K562 (cell line): Measurements from ENCODE around the gene SHISAL1. TPM values are rescaled to one million over a fixed set of nuclear protein-coding genes. Genes with fewer than 3 reads are reported as not detected.

Source experiments
- ATAC-seq: fragments of 200-7000 bp; cut with Tn5 transposase; 3 replicates; pipeline ENCODE4 v1.9.1; 2020; ENCODE audit warnings: moderate library complexity
- BruUV-seq: library from RNA; stranded (reverse); fragments of 400-500 nt; replicated peaks from 2 replicates; lab custom pipeline; 2021; lab: Mats Ljungman, UMichigan
- CTCF ChIA-PET: fragments of 300-600 bp; formaldehyde crosslinking; extraction: SDS; loops from one replicate; lab custom pipeline; 2021; ENCODE audit warnings: low intra/inter-chr PET ratio; lab: Yijun Ruan, JAX
- POLR2A ChIA-PET: fragments of 300-600, 350-650 bp; sonication (Branson Sonifier 250); formaldehyde crosslinking; extraction: SDS; loops from one replicate; lab custom pipeline; 2021; ENCODE audit warnings: antibody characterized with exemption, inconsistent platforms; lab: Yijun Ruan, JAX
- DNase-seq, 4 experiments: peaks; one replicate each; pipeline versions ENCODE4 v3.0.0 to v3.0.0-alpha.2; 2011 to 2018; ENCODE audit warnings: low spot score in 3 of 4, mixed read lengths in 3 of 4; ENCODE audit errors: extremely low read depth in 1 of 4
- FAIRE-seq: peaks from 2 replicates; lab custom pipeline; 2011; peaks lifted over from hg19 to GRCh38; lab: Jason Lieb, UNC
- H2AFZ ChIP-seq: 2 replicates; pipeline ENCODE4 v1.6.0; 2011; ENCODE audit warnings: low read depth, low read length, control low read depth, inconsistent platforms
- H3K27ac ChIP-seq: fragments of 200-600 bp; 3 replicates; pipeline ENCODE4 v1.8.0; 2011; ENCODE audit warnings: low read depth, mild to moderate bottlenecking, control low read depth, inconsistent platforms, low read length, moderate library complexity, mixed read lengths; ENCODE audit errors: extremely low read depth
- H3K27me3 ChIP-seq, 2 experiments: fragments of 300-600 bp in 1 of 2; 2 replicates in 1 of 2; 3 replicates in 1 of 2; pipeline versions ENCODE4 v1.6.0 to v1.8.0; 2011; ENCODE audit warnings: inconsistent platforms in 2 of 2, low read length in 2 of 2, mild to moderate bottlenecking in 1 of 2, mixed read lengths in 1 of 2, moderate library complexity in 1 of 2; ENCODE audit not compliant: control insufficient read depth in 2 of 2, insufficient read depth in 2 of 2
- H3K36me3 ChIP-seq: fragments of 300-600 bp; 3 replicates; pipeline ENCODE4 v1.8.0; 2011; ENCODE audit warnings: mild to moderate bottlenecking, low read length, inconsistent platforms; ENCODE audit not compliant: control insufficient read depth, insufficient read depth
- H3K4me1 ChIP-seq, 2 experiments: fragments of 200-600 bp in 1 of 2; replicated peaks in 1 of 2; 2 replicates in 1 of 2; 3 replicates in 1 of 2; pipeline versions ENCODE4 v1.5.1 to v1.8.0; 2011; ENCODE audit warnings: inconsistent platforms in 2 of 2, low read length in 2 of 2, mild to moderate bottlenecking in 1 of 2, mixed read lengths in 1 of 2, moderate library complexity in 1 of 2; ENCODE audit not compliant: control insufficient read depth in 2 of 2, insufficient read depth in 2 of 2
- H3K4me2 ChIP-seq: 2 replicates; pipeline ENCODE4 v1.6.1; 2011; ENCODE audit warnings: low read length, control low read depth, inconsistent platforms, mixed read lengths; ENCODE audit not compliant: insufficient read depth
- H3K4me3 ChIP-seq: fragments of 200-600 bp; sonication (generic), shearing (Covaris generic); 2 replicates; pipeline ENCODE4 v1.5.1; 2016; ENCODE audit warnings: control low read depth, inconsistent platforms
- H3K79me2 ChIP-seq: fragments of 200-600 bp; 3 replicates; pipeline ENCODE4 v1.8.0; 2011; ENCODE audit warnings: low read length, inconsistent platforms; ENCODE audit not compliant: control insufficient read depth, insufficient read depth
- H3K9ac ChIP-seq, 2 experiments: 2 replicates each; pipeline versions ENCODE4 v1.6.0 to v1.6.1; 2011; ENCODE audit warnings: low read depth in 2 of 2, low read length in 2 of 2, control low read depth in 1 of 2, inconsistent platforms in 1 of 2, mild to moderate bottlenecking in 1 of 2, mixed read lengths in 1 of 2; ENCODE audit not compliant: insufficient read depth in 1 of 2
- H3K9me1 ChIP-seq: one replicate; pipeline ENCODE4 v1.6.0; 2011; ENCODE audit warnings: inconsistent platforms, mild to moderate bottlenecking, low read length, moderate library complexity; ENCODE audit not compliant: control insufficient read depth, insufficient read depth
- H3K9me3 ChIP-seq: replicated peaks from 2 replicates; pipeline ENCODE4 v1.5.1; 2011; ENCODE audit warnings: low read depth, low read length, inconsistent platforms; ENCODE audit not compliant: control insufficient read depth, insufficient read depth
- H4K20me1 ChIP-seq: replicated peaks from 2 replicates; pipeline ENCODE4 v1.6.1; 2011; ENCODE audit warnings: low read length, inconsistent platforms, mixed read lengths; ENCODE audit not compliant: control insufficient read depth, insufficient read depth
- BHLHE40 ChIP-seq: IDR thresholded peaks from 2 replicates; pipeline ENCODE4 v1.6.1; 2011; ENCODE audit warnings: low read length, improper control_type of control experiment
- CBFB ChIP-seq: sonication (generic); formaldehyde crosslinking; IDR thresholded peaks from 2 replicates; pipeline ENCODE4 v1.4.0; 2020; ENCODE audit warnings: mild to moderate bottlenecking, missing genetic modification reagents
- CEBPG ChIP-seq, 3 experiments: fragments of 200-800 bp in 1 of 3; sonication (Bioruptor generic) in 1 of 3; sonication (generic) in 1 of 3; formaldehyde crosslinking in 1 of 3; IDR thresholded peaks in 2 of 3; conservative IDR thresholded peaks in 1 of 3; 2 replicates each; pipeline versions ENCODE4 v1.6.1 to v1.8.0; 2016 to 2022; ENCODE audit warnings: missing compliant biosample characterization in 2 of 3, missing genetic modification characterization in 2 of 3, mild to moderate bottlenecking in 1 of 3, missing genetic modification reagents in 1 of 3
- GATAD2B ChIP-seq: fragments of 450-650 bp; IDR thresholded peaks from 2 replicates; pipeline ENCODE4 v1.6.1; 2017; ENCODE audit warnings: mild to moderate bottlenecking, borderline replicate concordance
- KDM5B ChIP-seq: fragments of 200-600 bp; sonication (generic); IDR thresholded peaks from 2 replicates; pipeline ENCODE4 v1.6.1; 2012; ENCODE audit warnings: low read depth, mild to moderate bottlenecking, moderate library complexity, low read length, control low read depth, inconsistent platforms; ENCODE audit not compliant: insufficient replicate concordance
- MCM2 ChIP-seq: fragments of 450-650 bp; IDR thresholded peaks from 2 replicates; pipeline ENCODE4 v1.6.1; 2017; ENCODE audit warnings: low read depth, mild to moderate bottlenecking
- PHTF2 ChIP-seq: fragments of 250-450 bp; sonication (Bioruptor Pico); IDR thresholded peaks from 2 replicates; pipeline ENCODE4 v1.5.0; 2021; ENCODE audit warnings: mild to moderate bottlenecking
- SAFB2 ChIP-seq: fragments of 200-400 bp; formaldehyde crosslinking; IDR thresholded peaks from 2 replicates; pipeline ENCODE4 v1.6.1; 2018; ENCODE audit warnings: borderline replicate concordance, low read length, low read depth, moderate library complexity; ENCODE audit not compliant: severe bottlenecking
- TFE3 ChIP-seq: fragments of 450-650 bp; formaldehyde crosslinking; IDR thresholded peaks from 2 replicates; pipeline ENCODE4 v1.4.0; 2020; ENCODE audit warnings: mild to moderate bottlenecking, mixed read lengths
- ZNF146 ChIP-seq: IDR thresholded peaks from one replicate; pipeline ENCODE4 v1.6.1; 2018; ENCODE audit warnings: missing compliant biosample characterization; ENCODE audit not compliant: unreplicated experiment
- ZNF174 ChIP-seq: fragments of 250-450 bp; sonication (Bioruptor Pico); IDR thresholded peaks from 2 replicates; pipeline ENCODE4 v1.4.0; 2020; ENCODE audit warnings: mild to moderate bottlenecking
- ZNF655 ChIP-seq: fragments of 250-450 bp; sonication (Bioruptor Pico); IDR thresholded peaks from 2 replicates; pipeline ENCODE4 v1.5.0; 2021
- ZNF830 ChIP-seq: fragments of 250-450 bp; sonication (Bioruptor Pico); IDR thresholded peaks from 2 replicates; pipeline ENCODE4 v1.5.0; 2021; ENCODE audit warnings: mild to moderate bottlenecking
- WGBS: fragments of 100-300 bp; shearing (Covaris generic); methylation state at CpG from one replicate; pipeline ENCODE4 v1.1.6; 2016; ENCODE audit warnings: low coverage, mixed read lengths; ENCODE audit not compliant: insufficient coverage; ENCODE audit errors: missing lambda C conversion rate; 5-methylcytosine and 5-hydroxymethylcytosine counted together
- in situ Hi-C: fragments of 300-500 bp; cut with MboI; formaldehyde crosslinking; loops from 4 replicates; pipeline ENCODE4 v1.15.0; 2018; ENCODE audit warnings: inconsistent platforms, mixed read lengths
- intact Hi-C: fragments of 100-400 bp; cut with micrococcal nuclease; formaldehyde crosslinking; loops from 2 replicates; pipeline ENCODE4 v1.14.2; 2022
- polyA plus RNA-seq, 8 experiments: library from polyadenylated mRNA; depleted of rRNA in 4 of 8; stranded (reverse) in 5 of 8; unstranded in 3 of 8; fragments of >200 nt; fragmentation: Nextera tagmentation in 2 of 8; fragmentation: Illumina TruSeq in 1 of 8; extraction: Ambion mirVana in 2 of 8; extraction: Trizol in 1 of 8; gene quantifications; 2 replicates each; pipeline versions ENCODE4 v1.2.1 to v1.2.3, GENCODE V29; 2011 to 2014; ENCODE audit warnings: inconsistent platforms in 1 of 8, missing spikeins in 1 of 8
- total RNA-seq, 7 experiments: library from RNA; depleted of rRNA in 6 of 7; stranded (reverse); fragments of >200 nt in 6 of 7; fragmentation: Illumina TruSeq in 2 of 7; extraction: Trizol in 2 of 7; gene quantifications; 2 replicates each; pipeline versions ENCODE4 v1.2.1 to v1.2.3, GENCODE V29; 2011 to 2021; ENCODE audit warnings: low replicate concordance in 1 of 7

The SHISAL1 gene
- total and polyA plus RNA-seq, 9 of the 15 experiments (the other 6 are each of a cell fraction or from before 2014, with no cell fraction given): not detected

GRCh38 chr22:44229809-44230208 lies 82.9 kb downstream of the SHISAL1 start:
- TF ChIP-seq ZNF146 (CRISPR knock-in tag) (no peak), ZNF830 (CRISPR knock-in tag) (no peak), ZNF655 (CRISPR knock-in tag) (no peak), BHLHE40 (no peak), GATAD2B (no peak), MCM2 (no peak), KDM5B (no peak), CEBPG (CRISPR knock-in tag; IDR thresholded peaks at IDR 0.05) (no peak), CEBPG (tag; conservative IDR thresholded peaks at IDR 0.05 in 1 of 2, IDR thresholded peaks at IDR 0.05 in 1 of 2) (no peak), ZNF174 (CRISPR knock-in tag) (no peak), TFE3 (CRISPR knock-in tag) (no peak), PHTF2 (no peak), SAFB2 (no peak), CBFB (CRISPR knock-in tag) (no peak)
- Histone ChIP-seq H3K79me2 (no peaks in the 10 kb centered on the region), H3K9me1 (no peaks in the 10 kb centered on the region), H3K27ac (no peak overlapping the region), H3K27me3 (no peaks in the 10 kb centered on the region; a peak in 1 of 5 replicates), H2AFZ (no peak overlapping the region), H3K36me3 (no peaks in the 10 kb centered on the region), H3K4me3 (no peak overlapping the region), H3K9ac (no peak overlapping the region), H3K9me3 (no peaks in the 10 kb centered on the region), H3K4me2 (no peak overlapping the region), H3K4me1 (no peaks in the 10 kb centered on the region), H4K20me1 (no peaks in the 10 kb centered on the region)
- FAIRE-seq (no peak), DNase-seq (no peak), ATAC-seq (no peak)
- intact Hi-C loops: no loop called here
- BruUV-seq: no TSS peak
- CTCF ChIA-PET: no interaction called here
- in situ Hi-C loops: no loop called here
- POLR2A ChIA-PET: no interaction called here
- 6% methylated on average over 2 of the region's 2 CpGs for WGBS
